Nephron (organoid): ENCODE measurements around the gene ECT2.

ENCODE experiments used
- H3K27ac Mint-ChIP-seq, 3 experiments: 2 replicates each; pipeline ENCODE4 v1.8.0; 2020; ENCODE audit warnings: mixed read lengths in 3 of 3, mild to moderate bottlenecking in 2 of 3, moderate library complexity in 1 of 3
- H3K27me3 Mint-ChIP-seq: 2 replicates; pipeline ENCODE4 v1.8.0; 2021; ENCODE audit warnings: low read depth, mild to moderate bottlenecking, moderate library complexity, mixed read lengths
- H3K36me3 Mint-ChIP-seq: 2 replicates; pipeline ENCODE4 v1.8.0; 2020; ENCODE audit warnings: low read depth, mixed read lengths
- H3K4me1 Mint-ChIP-seq: 2 replicates; pipeline ENCODE4 v1.8.0; 2020; ENCODE audit warnings: mixed read lengths
- H3K4me3 Mint-ChIP-seq, 3 experiments: 2 replicates each; pipeline ENCODE4 v1.8.0; 2020; ENCODE audit warnings: mild to moderate bottlenecking in 3 of 3, mixed read lengths in 3 of 3, moderate library complexity in 2 of 3
- H3K9me3 Mint-ChIP-seq: 2 replicates; pipeline ENCODE4 v1.8.0; 2020; ENCODE audit warnings: mixed read lengths
- CTCF ChIP-seq, 3 experiments: fragments of 200-600 bp; sonication (generic); IDR thresholded peaks; one replicate each; pipeline ENCODE4 v1.5.0; 2021; ENCODE audit warnings: antibody characterized with exemption in 3 of 3; ENCODE audit not compliant: unreplicated experiment in 3 of 3

Gene ECT2

DNA sequence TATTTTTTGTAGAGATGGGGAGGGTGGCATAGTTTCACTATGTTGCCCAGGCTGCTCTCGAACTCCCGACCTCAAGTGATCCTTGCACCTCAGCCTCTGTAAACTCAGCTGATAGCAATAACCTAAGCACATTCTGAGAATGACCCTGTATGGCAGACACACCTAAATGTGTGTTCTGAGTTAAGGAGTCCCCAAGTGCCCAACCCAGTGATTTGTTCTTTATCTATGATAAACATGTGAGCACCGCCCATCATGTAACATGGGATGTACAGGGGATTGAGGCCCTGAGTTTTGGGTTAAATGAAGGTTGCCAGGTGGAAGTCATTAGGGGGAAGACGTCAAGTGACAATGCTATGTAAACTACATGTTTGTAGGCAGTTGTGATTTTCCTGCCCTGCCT lies 45.4 kb upstream of the ECT2 start:
- H3K4me3 Mint-ChIP-seq, result no peak overlapping the region
- no peak overlapping the region for H3K27ac Mint-ChIP-seq
- H3K27me3 Mint-ChIP-seq, result no peaks in the 10 kb centered on the region
- H3K9me3 Mint-ChIP-seq, result no peaks in the 10 kb centered on the region
- peaks cover 6% of the 10 kb centered on the region for H3K4me1 Mint-ChIP-seq
- no peak for TF ChIP-seq CTCF (IDR thresholded peaks at IDR 0.05; ENCODE audit: unreplicated experiment in 3 of 3)
- H3K36me3 Mint-ChIP-seq, result no peaks in the 10 kb centered on the region

- no peak for TF ChIP-seq CTCF (IDR thresholded peaks at IDR 0.05; ENCODE audit: unreplicated experiment in 3 of 3)
- no peaks in the 10 kb centered on the region for H3K36me3 Mint-ChIP-seq
- H3K27me3 Mint-ChIP-seq, result no peaks in the 10 kb centered on the region
- no peak overlapping the region for H3K27ac Mint-ChIP-seq
- no peaks in the 10 kb centered on the region for H3K9me3 Mint-ChIP-seq
- peaks cover 11% of the 10 kb centered on the region for H3K4me1 Mint-ChIP-seq
- no peak overlapping the region for H3K4me3 Mint-ChIP-seq
These were observed 43.5 kb upstream of the ECT2 start for GRCh38 chr3:172707030-172707429.

DNA sequence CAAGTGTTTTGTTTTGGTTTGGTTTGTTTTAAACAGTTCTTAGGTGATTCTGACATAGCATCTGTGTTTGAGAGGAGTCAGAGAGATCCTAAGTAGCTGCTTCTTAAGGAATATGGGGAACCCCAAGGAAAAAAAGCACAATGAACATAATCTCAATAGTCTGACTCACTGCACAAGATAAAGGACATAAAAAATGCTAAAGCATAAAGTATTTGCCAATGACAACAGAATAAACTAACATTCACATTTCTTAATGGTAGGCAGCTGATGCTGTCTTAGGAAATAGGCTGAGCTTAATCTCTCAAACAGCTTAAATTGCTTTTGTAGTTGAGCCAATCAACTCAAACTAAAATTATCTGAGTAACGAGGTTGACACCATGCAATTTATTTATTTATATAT lies 42.6 kb upstream of the ECT2 start:
- no peak for TF ChIP-seq CTCF (IDR thresholded peaks at IDR 0.05; ENCODE audit: unreplicated experiment in 3 of 3)
- Mint-ChIP-seq H3K9me3 (no peaks in the 10 kb centered on the region), H3K36me3 (no peaks in the 10 kb centered on the region), H3K4me1 (peaks cover 11% of the 10 kb centered on the region), H3K27ac (no peak overlapping the region), H3K4me3 (no peak overlapping the region), H3K27me3 (no peaks in the 10 kb centered on the region)

DNA sequence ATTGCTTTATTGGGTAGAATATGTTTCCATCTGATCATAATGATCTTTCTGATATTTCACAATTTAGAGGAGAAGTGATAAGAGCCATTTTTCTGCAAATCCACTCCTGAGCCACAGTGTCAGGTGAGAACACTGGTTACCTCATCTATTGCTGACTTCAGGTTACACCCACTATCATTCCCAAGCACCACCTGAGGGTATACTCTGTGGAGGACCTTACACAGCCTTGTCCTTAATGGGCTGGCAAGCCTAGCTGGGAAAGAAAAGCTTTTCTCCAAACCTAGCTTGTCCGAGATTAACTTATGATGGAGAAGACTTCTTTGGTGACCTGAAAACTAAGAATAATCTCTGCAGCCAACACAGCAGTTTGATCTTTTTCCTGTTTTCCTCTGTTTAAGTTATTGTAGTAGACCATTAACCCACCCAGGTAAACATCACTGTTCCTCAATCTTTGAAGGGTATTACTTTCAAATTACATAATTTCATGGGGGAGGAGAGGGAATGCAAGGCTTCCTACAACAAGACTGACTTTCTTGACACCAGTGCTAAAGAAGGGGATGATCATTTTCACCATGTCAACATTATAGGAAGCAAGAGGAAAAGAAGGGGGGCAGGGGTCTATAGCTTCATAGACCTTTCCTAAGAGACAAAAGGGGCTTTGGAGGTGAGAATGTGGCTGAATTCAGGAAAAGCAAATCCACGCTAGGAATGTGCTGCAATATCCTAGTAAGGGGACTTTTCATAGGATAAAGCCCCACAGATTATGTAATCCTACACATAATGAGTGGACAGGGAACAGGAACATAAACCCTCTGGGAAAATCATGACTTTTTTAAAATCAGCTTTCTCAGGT lies 41.4 kb upstream of the ECT2 start:
- no peak for TF ChIP-seq CTCF (IDR thresholded peaks at IDR 0.05; ENCODE audit: unreplicated experiment in 3 of 3)
- no peaks in the 10 kb centered on the region for H3K9me3 Mint-ChIP-seq

GRCh38 chr3:172709774-172710663 lies 40.5 kb upstream of the ECT2 start:
- H3K9me3 Mint-ChIP-seq, result no peaks in the 10 kb centered on the region
- no peaks in the 10 kb centered on the region for H3K27me3 Mint-ChIP-seq
- peaks cover 17% of the 10 kb centered on the region for H3K4me1 Mint-ChIP-seq
- H3K27ac Mint-ChIP-seq, result peak overlapping the region; percentile 23 to 70 (median 66)
- no peaks in the 10 kb centered on the region for H3K36me3 Mint-ChIP-seq
- no peak for TF ChIP-seq CTCF (IDR thresholded peaks at IDR 0.05; ENCODE audit: unreplicated experiment in 3 of 3)
- H3K4me3 Mint-ChIP-seq, result peak overlapping the region; percentile 92 to 95 (median 94)

More for the DNA sequence above, 41.4 kb upstream of the ECT2 start:
- Mint-ChIP-seq H3K27me3 (no peaks in the 10 kb centered on the region), H3K27ac (no peak overlapping the region), H3K4me3 (peak overlapping the region; percentile 92 to 95 (median 94)), H3K4me1 (peaks cover 17% of the 10 kb centered on the region), H3K36me3 (no peaks in the 10 kb centered on the region)
